NCI-H510A treated with DMSO at 0.1 percent for 48 hours (cell line): ENCODE results near the gene PIGZ.

Experiments used
- DNase-seq: peaks from one replicate; lab custom pipeline; 2025; lab: John Stamatoyannopoulos, UW

Gene PIGZ

DNA sequence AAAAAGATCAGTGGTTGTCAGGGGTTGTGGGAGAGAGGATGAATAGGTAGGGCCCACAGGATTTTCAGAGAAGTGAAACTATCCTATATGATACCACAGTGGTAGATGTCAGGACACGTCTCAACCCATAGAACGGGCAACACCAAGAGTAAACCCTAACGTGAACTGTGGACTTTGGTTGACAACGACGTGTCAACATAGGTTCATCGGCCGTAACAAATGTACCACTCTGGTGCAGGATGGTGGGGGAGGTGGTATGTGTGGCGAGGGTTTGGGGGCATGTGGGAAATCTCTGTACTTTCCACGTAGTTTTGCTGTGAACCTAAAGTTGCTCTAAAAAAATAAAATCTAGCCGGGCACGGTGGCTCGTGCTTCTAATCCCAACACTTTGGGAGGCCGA lies 13.0 kb upstream of the PIGZ start:
- DNase-seq, result no peak

DNA sequence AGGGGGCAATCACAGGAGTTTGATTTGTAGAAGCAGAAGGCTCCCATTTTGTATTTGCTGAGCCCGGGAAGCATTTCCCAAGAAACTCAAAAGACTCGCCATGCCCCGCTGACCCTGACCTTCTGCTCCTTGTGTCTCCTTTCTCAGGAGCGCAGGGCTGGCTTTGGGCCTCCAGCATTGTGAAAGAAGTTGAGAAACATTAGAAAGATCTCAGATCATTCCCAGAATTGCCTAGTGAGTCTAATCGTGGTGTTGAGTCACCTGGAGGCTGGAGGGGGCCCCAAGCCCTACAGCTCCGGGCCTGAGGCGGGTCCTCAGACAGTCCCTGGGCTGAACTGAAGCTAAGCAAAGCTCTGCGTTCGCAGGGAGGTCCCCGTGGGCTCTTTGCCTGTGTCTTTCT lies 10.9 kb upstream of the PIGZ start:
- no peak for DNase-seq

DNA sequence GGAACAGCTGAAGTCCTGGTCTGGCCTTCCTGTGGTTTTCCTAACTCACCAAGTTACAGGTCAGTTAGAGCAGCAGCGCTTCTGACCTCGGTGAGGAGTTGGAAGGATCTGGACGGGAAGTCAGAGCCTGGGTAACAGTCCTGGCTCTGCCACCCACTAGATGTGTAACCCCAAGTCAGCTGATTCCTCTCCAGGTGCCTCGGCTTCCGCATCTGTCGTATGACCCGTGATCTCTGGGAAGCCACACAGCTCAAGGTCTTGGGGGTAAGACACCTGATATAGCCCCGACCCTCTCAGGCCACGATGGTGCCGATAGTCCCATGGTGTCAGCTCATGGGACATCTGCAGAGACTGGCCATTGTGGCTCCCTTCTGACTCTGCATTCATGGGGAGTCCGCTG lies 8.3 kb upstream of the PIGZ start:
- no peak for DNase-seq

DNA sequence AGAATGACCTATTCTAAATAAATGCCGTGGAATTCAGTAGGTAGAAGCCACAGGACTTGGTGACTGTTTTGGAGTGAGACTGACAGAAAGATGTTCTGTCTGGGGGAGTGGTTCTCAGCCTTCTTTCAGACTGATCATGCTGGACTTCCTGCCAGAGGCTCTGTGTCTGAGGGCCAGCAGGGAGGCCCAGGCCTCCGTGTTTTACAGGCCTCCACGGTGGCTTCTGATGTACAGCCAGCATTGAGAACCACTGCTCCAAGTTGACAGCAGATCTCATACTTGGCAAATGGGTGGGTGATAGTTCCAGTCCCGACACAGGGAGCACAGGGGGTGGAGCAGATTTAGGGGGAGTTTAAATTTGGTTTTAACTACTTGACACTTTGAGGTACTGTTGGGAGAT lies 6.7 kb upstream of the PIGZ start:
- DNase-seq, result no peak

DNA sequence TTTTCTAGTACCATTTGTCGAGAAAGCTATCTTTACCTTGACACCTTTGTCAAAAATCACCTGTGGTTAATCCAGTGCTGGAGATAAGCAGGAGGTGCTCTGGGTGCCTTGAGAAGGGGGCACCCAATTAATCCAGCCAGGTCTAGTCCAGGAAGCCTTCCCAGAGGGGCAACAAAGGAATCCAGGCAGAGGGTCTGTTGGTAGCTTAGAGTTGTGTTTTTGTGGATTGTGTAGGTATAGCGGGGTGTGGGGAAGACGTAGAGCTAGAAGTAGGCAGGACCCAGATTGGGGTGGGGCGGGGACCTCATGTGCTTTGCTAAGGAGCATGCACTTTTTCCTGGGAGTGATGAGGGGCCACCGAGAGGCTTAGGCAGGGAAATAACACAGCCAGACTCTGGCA lies 6.0 kb upstream of the PIGZ start:
- DNase-seq, result no peak

DNA sequence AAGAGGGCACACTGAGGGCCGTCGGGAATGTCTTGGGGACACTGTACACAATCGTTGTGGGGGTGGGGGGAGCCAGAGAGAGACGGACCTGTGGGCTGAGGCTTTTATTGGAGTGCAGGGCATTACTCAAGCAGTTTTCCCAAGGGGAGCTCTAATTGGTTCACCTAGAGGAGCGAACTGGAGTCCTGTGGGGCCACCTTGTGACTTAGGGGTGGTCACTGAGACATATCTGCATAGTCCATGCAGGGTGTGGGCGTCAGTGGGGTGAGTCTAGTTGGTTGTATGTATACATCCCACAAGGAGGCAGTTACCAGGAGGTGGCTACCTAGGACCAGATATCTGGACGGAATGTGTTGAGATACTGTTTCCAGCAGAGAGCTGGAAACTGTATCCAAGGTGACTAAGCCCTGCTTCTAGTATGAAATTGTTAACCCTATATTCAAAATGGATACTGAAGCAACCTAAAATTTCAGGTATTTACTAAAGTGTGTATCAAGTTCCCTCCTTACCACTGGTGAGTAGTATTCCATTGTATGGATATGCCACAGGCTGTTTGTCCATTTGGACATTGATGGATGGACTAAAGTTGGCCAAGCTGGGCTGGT lies 2.6 kb upstream of the PIGZ start:
- DNase-seq, result no peak

DNA sequence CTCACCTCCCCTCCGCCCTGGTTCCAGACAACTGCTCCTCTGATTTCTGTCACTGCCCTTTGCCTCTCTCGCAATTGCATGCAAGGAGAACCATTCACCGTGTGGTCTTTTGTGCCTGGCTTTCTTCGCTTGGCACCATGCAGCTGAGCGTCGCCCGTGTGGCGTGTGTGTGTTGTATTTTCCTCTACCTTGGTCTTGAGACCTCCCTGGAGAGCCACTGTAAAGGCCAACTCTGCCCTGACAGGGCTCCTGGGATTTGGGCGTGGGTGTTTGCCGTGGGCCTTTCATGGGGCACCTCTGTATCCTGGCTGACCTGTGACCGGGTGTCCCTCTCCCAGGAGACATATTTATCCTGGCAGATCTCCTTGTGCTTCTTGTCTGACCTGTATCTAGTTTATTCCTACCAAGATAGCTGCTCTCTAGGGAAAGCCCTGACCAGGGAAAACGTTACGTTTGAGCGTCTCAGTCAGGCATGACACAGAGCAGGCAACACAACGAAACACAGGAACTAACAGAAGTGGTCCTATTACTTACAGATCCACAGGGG lies 2.0 kb upstream of the PIGZ start:
- DNase-seq, result no peak

DNA sequence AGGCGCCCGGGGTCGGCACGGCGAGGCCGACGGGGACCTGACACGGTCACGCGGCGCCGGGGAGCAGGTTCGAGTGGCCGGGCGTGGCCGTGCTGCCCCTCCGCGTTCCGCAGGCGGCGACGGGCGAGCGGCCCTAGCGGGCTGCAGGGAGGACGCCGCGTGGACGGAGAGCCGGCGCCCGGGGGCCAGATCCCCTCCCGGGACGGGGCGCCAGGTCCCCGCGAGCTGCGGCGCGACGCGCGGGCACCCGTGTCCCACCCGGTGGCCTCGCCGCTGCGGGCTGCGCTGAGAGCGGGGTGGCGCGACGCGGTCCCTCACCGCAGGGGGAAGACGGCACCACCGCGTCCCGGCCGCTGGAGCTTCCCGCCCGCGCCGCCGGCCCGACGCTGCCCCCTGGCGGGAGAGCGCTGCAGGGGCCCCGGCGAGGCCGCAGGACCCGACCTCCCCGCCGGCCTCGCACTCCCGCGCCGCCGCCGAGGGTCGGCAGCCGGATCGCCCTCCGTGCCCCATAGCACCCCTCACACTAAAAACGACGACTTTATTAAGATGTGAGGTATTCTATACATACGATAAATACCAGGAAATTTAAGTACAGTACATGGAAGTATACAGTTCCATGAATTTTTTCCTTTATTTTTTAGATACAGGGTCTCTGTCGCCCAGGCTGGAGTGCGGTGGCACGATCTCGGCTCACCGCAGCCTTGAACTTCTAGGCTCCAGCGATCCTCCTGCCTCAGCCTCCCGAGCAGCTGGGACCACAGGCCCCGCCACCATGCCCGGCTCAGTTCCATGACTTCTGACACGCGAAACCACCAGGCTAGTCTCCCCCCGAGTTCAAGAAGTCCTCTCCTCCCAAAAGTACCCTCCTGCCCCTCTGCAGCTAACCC lies 1.3 kb upstream of the PIGZ start:
- peak; percentile 67 for DNase-seq

DNA sequence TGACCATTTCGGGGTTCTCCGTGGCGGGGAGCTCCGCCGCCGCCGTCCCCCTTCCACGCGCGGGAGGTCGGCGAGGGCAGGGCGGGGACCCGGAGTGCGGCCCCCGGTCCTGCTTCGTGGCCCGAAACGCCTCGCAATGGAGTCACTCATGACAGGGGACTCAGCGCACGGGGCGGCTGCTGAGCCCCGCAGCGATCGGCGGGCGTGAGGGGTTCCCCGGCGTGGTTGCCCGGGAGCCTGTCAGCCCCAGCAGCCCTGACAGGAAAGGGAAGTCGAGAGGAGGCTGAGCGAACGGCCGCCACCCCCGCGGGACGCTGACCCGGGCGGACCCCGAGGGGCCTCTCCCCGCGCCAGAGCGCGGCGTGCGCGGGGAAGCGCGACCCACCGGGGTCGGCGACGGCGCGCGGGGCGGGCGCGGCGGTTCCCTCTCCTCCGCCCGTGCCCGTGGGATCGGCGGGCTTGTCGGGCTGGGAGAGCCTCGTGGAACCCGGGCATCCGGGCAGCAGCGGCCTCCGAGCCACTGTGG lies 564 bp upstream of the PIGZ start:
- DNase-seq, result no peak

DNA sequence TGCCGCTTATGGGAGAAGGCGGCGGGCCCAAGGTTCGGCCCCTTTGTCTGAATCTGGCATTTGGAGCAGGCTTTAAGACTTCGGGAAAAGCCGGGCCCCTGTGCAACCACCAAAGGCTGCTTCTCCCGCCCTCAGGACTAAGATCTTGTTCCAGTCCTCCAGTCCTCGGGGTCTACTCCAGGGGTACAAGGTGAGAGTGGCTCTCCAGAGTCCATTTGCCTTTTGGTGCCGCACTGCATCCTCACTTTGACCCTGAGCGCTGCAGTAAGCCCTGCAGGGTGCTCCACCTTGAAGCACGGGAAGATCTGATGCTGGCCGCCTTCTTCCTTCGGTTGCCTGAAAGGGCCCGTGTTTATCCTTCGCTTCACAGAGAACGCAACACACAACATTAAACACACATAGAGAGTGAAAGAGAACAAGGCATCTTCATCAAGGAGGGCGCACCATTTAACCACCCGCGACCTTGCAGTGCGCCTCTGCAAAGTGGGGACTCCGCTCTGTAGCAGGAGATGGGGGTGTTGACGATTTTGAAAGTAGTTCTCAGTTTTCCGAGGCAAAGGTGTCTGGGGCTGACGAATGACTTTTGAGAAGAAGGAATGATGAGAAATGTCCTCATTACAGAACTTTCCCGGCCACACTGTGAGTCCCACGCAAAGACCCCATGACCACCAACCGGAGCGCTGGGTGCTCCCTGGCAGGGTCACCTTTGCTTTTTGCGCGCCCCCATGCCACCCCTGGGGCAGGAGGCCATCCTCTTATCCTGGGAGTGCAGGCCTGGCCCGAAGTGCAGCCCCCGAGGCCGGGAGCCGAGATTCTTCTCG lies 1.0 kb downstream of the PIGZ start:
- no peak for DNase-seq

DNA sequence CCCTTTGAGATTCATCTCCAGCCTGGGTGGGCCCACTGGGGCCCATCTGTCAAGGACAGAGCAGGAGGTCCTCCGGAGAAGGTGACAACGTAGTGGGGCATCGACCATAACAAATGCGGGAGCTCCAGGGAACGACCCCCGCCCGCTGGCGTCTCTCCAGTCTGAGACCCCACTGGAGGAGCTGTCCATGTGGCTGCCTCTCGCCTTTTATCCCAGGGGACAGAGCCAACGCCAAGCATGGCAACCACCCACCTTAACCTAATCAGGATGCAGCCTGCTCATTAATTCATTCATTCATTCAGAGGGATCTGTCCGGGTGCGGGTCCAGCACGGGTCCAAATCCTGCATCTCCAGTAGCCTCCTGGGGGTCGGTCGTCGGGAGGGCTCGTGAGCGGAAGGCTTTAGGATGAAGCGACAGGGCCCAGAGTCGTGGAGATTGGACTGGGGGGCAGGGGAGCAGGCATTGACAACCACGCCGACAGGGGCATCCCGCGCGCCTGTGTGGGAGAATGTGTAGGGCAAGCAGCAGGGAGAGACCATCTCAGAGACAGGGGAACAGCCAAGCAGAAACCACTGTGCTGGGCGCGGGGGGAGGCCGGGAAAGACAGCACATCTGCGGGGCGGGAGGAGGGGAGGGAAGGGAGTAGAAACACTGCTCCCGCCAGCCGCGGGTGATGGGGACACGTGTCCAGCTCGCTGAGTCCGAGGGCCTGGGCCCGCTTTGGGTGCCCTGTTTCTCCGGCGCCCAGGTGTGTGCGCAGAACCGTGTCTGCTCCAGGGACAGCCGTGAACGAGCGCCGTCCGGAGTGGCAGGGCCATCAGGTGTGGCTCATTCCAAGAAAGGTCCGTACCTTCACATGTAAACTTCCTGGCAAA lies 1.9 kb downstream of the PIGZ start:
- no peak for DNase-seq

DNA sequence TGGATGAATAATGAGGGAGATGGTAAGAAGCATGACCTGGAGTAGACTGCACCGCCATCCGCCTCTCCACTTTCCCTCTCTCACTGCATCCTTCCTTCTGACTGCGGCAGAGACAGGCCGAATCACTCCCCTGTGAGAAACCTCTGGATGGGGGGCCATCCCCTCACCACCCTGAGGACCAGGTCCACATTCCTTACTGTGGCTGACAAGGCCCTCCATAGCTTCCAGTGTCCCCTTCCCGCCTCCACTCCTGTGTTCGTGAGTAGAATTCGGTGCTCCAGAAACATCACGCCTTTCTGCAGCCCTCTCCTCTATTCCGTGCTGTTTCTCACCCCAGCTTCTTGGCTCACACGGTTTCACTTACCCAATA lies 2.8 kb downstream of the PIGZ start:
- no peak for DNase-seq

DNA sequence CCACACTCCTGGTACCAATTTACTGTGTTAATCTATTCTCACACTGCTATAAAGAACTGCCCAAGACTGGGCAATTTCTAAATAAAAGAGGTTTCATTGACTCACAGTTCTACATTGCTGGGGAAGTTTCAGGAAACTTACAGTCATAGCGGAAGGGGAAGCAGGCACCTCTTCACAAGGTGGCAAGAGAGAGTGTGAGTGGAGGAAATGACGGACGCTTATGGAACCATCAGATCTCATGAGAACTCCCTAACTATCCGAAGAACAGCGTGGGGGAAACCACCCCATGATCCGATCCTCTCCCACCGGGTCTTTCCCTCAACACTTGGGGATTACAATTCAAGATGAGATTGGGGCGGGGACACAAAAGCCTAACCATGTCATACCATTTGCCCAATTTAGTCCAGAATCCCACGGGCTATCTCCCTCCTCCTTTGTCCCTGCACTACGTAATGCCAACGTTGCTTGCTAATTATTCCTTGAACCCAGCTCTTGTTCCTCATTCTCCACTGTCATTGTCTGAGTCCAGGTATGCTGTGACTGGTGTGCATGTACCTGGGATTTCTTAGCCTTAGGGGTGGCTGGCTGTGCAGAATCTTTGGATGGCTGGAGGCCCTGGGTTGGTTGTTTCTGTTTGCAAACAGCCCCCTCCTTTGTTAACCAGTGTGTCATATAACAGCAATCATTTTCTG lies 3.4 kb downstream of the PIGZ start:
- no peak for DNase-seq

DNA sequence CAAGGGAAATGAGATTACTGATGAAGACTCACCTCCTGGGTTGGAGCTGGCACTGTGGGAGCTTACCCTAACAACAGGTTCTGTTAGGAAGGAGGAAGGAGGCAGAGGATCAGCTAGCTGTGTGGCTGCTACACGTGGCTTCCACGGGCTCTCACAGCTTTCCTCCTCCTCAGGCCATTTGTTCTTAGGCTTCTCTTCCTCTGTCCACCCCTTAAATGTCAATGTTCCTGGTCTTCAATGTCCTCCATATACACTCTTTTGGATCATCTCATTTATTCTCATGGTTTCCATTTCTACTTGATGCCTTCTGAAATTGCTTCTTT lies 5.0 kb downstream of the PIGZ start:
- DNase-seq, result no peak

DNA sequence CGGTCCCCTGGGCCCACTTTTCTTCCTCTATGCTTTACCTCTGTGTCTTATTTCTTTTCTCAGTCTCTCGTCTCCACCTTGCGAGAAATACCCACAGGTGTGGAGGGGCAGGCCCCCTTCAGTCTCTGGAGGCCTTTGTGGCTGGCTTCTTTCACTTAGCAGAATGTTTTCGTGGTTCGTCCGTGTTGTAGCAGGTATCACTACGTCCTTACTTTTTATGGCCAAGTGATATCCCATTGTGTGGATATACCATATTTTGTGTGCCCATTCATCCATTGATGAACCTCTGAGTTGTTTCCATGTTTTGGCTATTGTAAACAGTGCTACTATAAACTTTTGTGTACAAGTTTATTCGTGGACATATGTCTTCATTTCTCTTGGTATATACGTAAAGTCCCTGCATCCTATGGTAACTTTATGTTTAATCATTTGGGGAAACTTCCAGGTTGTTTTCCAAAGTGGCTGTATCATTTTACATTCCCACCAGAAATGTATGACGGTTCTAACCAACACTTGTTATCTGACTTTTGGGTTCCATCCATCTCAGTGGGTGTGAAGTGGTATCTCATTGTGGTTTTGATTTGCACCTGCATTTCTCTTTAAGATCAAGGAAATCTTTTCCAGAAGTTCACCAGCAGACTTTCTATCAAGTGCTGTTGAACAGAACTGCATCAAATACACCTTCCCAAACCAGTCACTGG lies 5.6 kb downstream of the PIGZ start:
- no peak for DNase-seq

DNA sequence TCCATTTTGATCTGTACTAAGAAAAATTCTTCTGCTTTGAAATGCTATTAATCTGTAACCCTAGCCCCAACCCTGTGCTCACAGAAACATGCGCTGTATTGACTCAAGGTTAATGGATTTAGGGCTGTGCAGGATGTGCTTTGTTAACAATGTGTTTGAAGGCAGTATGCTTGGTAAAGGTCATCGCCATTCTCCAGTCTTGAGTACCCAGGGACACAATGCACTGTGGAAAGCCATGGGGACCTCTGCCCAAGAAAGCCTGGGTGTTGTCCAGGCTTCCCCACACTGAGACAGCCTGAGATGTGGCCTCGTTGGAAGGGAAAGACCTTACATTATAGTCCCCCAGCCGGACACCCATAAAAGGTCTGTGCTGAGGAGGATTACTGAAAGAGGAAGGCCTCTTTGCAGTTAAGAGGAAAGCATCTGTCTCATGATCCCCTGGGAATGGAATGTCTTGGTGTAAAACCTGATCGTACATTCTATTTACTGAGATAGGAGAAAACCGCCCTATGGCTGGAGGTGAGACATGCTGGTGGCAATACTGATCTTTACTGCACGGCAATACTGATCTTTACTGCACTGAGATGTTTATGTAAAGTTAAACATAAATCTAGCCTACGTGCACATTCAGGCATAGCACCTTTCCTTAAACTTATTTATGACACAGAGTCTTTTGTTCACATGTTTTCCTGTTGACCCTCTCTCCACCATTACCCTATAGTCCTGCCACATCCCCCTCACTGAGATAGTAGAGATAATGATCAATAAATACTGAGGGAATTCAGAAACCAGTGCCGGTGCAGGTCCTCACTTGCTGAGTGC lies 6.3 kb downstream of the PIGZ start:
- no peak for DNase-seq

DNA sequence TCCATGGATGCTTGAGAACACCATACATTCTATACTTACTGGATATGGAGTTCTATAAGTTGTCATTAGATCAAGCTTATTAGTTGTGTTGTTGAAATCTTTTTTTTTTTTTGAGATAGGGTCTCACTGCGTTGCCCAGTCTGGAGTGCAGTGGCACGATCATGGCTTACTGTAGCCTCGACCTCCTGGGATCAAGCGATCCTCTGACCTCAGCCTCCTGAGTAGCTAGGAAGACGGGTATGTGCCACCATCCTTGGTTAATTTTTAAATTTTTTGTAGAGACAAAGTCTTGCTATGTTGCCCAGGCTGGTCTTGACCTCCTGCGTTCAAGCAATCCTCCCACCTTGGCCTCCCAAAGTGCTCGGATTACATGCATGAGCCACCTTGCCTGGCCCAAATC lies 13.8 kb downstream of the PIGZ start:
- no peak for DNase-seq

DNA sequence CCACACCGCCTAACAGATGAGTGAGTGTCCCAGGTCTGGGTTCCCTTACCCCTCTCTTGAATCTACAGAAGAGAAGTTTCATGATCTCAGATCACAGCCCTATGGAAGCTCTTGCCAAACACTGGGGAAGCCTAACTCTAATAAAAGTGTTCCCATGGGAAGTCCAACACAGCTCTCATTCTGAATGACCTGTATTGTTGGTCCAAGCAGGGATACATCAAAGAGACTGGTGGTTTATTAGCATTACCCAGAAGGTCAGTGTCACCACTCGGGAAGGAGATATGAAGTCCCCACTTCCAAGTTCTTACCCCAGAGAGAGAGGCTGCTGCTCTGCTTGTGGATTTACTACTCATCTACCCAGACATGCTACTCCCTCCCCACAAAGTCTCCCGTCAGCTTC lies 17.3 kb downstream of the PIGZ start:
- no peak for DNase-seq

DNA sequence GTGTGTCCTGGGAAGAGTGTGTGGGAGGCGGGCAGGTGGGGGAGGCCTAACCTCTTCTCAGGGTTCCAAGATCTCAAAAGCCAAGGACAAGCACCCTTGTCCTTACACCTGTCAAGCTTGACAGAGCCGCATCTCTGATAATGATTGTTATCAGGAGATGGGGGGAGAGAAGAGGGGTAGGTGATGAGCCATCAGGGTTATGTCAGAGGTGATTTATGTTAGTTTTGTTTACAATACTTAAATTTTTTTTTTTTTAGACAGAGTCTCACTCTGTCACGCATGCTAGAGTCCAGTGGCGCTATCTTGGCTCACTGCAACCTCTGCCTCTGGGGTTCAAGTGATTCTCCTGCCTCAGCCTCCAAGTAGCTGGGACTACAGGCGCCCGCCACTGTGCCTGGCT lies 18.9 kb downstream of the PIGZ start:
- no peak for DNase-seq

DNA sequence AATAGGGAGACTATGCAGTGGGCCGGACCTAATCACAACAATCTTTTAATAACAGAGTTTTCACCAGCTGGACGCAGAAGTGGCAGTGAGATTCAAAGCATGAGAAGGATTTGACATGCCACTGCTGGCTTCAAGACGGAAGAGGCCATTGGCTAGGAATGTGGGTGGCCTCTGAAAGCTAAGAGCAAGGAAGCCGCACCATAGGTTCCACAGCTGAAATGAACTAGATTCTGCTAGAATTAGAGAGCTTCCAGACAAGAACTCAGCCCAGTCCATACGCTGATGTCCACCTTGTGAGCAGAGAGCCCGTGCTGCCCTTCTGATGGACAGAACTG lies 19.4 kb downstream of the PIGZ start:
- no peak for DNase-seq
